Measurements from ENCODE around the gene LRFN2. TPM values are rescaled to one million over a fixed set of nuclear protein-coding genes. Genes with fewer than 3 reads are reported as not detected.

The LRFN2 gene
- polyA plus RNA-seq, 1 donor from 2014 or later, result 14.8 TPM

DNA sequence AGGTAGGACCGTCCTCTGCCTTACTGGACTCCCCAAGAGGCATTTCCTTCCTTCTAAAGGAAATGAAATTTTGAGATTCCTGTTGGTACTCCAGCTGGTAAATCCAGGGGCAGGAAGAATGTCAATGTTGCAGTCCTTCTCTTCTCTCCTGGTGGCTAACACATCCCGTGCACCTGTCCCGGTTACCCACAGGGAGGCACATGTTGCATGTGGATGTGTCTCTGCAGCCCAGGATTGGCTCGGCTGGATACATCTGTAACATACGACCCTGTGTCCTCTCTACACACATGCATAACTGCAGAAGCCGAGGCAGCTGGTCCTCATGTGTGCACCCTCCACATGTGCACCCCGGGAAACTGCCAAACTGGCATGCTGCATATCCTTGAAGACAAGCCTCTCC lies 1.3 kb upstream of the LRFN2 start:
- Histone ChIP-seq H2AFZ (ENCODE audit: low read depth, low read length) (no peak overlapping the region), H3K4me2 (ENCODE audit: low read length) (no peak overlapping the region), H3K79me2 (replicated peaks; ENCODE audit: insufficient read depth, low read length) (peaks cover 13% of the 10 kb centered on the region), H3K9me2 (ENCODE audit: insufficient read depth, low read length) (no peaks in the 10 kb centered on the region), H4K20me1 (ENCODE audit: insufficient read depth) (no peaks in the 10 kb centered on the region), H3K36me3 (ENCODE audit: insufficient read depth, low read length) (no peaks in the 10 kb centered on the region), H3K27me3 (ENCODE audit: insufficient read depth, low read depth, low read length) (peaks cover 20% of the 10 kb centered on the region), H3K9ac (ENCODE audit: low read length) (no peak overlapping the region), H3K9me3 (ENCODE audit: low read length) (no peaks in the 10 kb centered on the region), H3F3A (ENCODE audit: insufficient read depth, low read length, poor library complexity, severe bottlenecking) (no peaks in the 10 kb centered on the region), H3K27ac (ENCODE audit: low read length) (no peak overlapping the region), H3K4me3 (ENCODE audit: low read length) (peak overlapping the region; percentile 90)
- TF ChIP-seq POLR2AphosphoS5 (IDR thresholded peaks at IDR 0.05) (no peak), EZH2 (IDR thresholded peaks at IDR 0.05; ENCODE audit: borderline replicate concordance, insufficient read depth, low read length, poor library complexity, severe bottlenecking) (no peak), TAF1 (IDR thresholded peaks at IDR 0.05; ENCODE audit: low read depth) (no peak), SMC3 (conservative IDR thresholded peaks at IDR 0.05; ENCODE audit: poor library complexity) (no peak), MXI1 (conservative IDR thresholded peaks at IDR 0.05; ENCODE audit: poor library complexity, severe bottlenecking) (no peak), CTCF (IDR thresholded peaks at IDR 0.05; ENCODE audit: poor library complexity, severe bottlenecking) (no peak), RAD21 (conservative IDR thresholded peaks at IDR 0.05) (no peak)

DNA sequence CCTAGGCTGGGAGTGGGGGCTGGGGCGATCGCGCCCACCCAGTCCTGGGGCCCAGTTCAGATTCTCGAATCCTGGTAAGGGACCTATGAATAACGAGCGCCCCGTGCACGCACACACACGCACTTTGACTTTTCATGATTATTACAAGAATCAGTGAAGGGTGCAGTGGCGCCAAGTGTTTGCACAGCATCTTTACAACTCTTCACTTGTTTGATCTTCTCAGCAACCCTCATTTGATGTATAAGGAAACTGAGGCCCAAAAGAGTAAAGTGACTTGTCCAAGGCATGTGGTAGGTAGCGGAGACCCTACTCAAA lies 863 bp upstream of the LRFN2 start:
- peak overlapping the region; percentile 75 for H3K9ac ChIP-seq (ENCODE audit: low read length)
- TF ChIP-seq POLR2AphosphoS5 (IDR thresholded peaks at IDR 0.05) (no peak), EZH2 (IDR thresholded peaks at IDR 0.05; ENCODE audit: borderline replicate concordance, insufficient read depth, low read length, poor library complexity, severe bottlenecking) (no peak), SMC3 (conservative IDR thresholded peaks at IDR 0.05; ENCODE audit: poor library complexity) (peak; percentile 2), TAF1 (IDR thresholded peaks at IDR 0.05; ENCODE audit: low read depth) (no peak), RAD21 (conservative IDR thresholded peaks at IDR 0.05) (no peak), MXI1 (conservative IDR thresholded peaks at IDR 0.05; ENCODE audit: poor library complexity, severe bottlenecking) (no peak), EP300 (conservative IDR thresholded peaks at IDR 0.05; ENCODE audit: poor library complexity, severe bottlenecking) (no peak), REST (IDR thresholded peaks at IDR 0.05; ENCODE audit: borderline replicate concordance) (no peak), CTCF (IDR thresholded peaks at IDR 0.05; ENCODE audit: poor library complexity, severe bottlenecking) (peak; percentile 54)
- H3K9me2 ChIP-seq (ENCODE audit: insufficient read depth, low read length), result no peaks in the 10 kb centered on the region
- H4K20me1 ChIP-seq (ENCODE audit: insufficient read depth), result no peaks in the 10 kb centered on the region
- no peaks in the 10 kb centered on the region for H3K36me3 ChIP-seq (ENCODE audit: insufficient read depth, low read length)
- no peak overlapping the region for H3K27ac ChIP-seq (ENCODE audit: low read length)
- H3K9me3 ChIP-seq (ENCODE audit: low read length), result no peaks in the 10 kb centered on the region
- no peaks in the 10 kb centered on the region for H3F3A ChIP-seq (ENCODE audit: insufficient read depth, low read length, poor library complexity, severe bottlenecking)
- peak overlapping the region; percentile 90 for H3K4me3 ChIP-seq (ENCODE audit: low read length)
- H3K4me2 ChIP-seq (ENCODE audit: low read length), result no peak overlapping the region
- H2AFZ ChIP-seq (ENCODE audit: low read depth, low read length), result no peak overlapping the region
- peaks cover 15% of the 10 kb centered on the region for H3K79me2 ChIP-seq (replicated peaks; ENCODE audit: insufficient read depth, low read length)
- peaks cover 20% of the 10 kb centered on the region for H3K27me3 ChIP-seq (ENCODE audit: insufficient read depth, low read depth, low read length)

Measured in neural cell (in vitro differentiated cells).